ENCODE data around the gene TNFRSF4.

DNA sequence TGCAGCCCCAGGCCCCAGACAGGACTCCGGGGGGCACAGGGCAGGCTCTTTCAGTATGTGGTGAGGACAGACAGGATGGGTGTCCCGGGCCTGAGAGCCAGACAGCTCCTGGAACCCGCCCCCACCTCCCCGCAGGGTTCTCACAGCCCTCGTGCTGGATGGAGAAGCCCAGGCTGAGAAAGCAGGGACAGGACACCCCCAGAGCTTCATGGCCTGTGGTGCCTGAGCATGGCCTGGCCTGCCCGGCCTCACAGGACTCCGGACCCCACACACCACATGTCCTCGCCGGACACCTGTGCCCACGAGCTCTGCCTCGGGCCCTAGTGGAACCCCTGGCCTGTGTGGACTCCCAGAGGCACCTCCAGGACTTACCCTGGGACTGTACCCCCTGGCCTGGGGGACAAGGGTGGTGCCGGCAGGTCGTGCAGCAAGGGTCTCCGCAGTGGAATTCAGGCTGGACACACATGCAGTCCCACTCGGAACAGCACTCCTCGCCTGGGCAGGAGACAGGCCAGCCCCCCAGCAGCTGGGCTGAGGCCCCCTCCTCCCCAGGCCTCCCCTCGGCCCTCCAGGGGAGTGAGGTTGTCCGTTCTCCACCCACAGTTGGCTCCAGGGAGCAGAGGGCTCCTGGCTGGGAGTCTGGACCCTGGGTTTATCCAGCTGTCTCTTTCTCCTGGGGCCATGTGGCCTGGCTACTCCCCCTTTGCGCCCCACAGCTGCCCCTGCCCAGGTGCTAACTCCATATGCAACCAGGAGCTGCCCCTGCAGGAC lies 8.8 kb downstream of the TNFRSF4 start:
- TF ChIP-seq CTCF (IDR thresholded peaks at IDR 0.05) = no peak
- TF ChIP-seq POLR2A (IDR thresholded peaks at IDR 0.05) = no peak
- TF ChIP-seq POLR2AphosphoS5 (IDR thresholded peaks at IDR 0.05) = no peak
